G401.6 (cell line): ENCODE data around the gene POU1F1.
A peak's percentile ranks its signal among the peaks of the same experiment; 100 is the strongest.
"Not testable (repeated sequence)": the region's sequence is repeated elsewhere in the genome, so short reads cannot be mapped to it uniquely, and the experiment has no call there.

Experiments used
- FAIRE-seq: peaks from 2 replicates; lab custom pipeline; 2012; peaks lifted over from hg19 to GRCh38; lab: Jason Lieb, UNC

POU1F1 gene, protein sequence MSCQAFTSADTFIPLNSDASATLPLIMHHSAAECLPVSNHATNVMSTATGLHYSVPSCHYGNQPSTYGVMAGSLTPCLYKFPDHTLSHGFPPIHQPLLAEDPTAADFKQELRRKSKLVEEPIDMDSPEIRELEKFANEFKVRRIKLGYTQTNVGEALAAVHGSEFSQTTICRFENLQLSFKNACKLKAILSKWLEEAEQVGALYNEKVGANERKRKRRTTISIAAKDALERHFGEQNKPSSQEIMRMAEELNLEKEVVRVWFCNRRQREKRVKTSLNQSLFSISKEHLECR

DNA sequence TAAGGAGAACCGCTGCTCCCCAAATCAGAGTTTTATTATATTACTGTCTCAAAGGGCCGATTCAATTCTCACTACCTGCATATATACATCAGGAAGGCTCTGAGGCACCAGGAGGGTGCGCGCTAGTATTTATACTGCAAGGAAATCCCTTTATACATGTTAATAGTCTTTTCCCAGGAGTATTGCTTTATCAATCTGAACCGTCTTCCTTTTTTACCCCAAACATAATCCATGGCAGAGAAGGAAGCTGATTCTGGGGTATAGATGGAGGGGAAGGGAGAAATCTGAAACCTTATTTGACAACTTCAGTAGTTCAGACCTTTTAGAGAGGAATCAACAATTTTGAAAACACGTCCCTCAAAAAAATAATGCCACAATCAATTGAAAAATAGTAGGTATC is at the start of gene POU1F1:
POU1F1 (minus strand) TSS at position 101 of the 400 bp plus-strand sequence. CDS start 122 bp downstream, outside the sequence.
- no peak for FAIRE-seq

DNA sequence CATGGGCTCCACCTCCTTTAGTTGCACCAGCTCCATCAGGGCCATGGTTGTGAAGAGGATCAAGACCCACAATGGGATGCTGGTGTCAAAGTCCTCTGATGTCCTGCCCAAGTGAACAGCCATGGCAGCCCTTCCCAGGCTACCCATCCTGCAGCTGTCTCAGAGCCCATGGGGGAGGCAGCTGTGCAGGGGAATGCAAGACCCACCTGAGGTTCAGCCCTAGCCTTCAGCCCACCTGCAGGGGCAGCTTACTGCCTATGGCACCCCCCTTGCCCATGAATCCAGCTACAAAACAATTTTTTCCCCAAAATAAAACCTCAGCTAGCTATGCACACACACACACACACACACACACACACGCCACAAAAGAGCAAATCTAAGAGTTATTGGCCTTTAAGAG is 48.2 kb upstream of the POU1F1 start:
- no peak for FAIRE-seq

DNA sequence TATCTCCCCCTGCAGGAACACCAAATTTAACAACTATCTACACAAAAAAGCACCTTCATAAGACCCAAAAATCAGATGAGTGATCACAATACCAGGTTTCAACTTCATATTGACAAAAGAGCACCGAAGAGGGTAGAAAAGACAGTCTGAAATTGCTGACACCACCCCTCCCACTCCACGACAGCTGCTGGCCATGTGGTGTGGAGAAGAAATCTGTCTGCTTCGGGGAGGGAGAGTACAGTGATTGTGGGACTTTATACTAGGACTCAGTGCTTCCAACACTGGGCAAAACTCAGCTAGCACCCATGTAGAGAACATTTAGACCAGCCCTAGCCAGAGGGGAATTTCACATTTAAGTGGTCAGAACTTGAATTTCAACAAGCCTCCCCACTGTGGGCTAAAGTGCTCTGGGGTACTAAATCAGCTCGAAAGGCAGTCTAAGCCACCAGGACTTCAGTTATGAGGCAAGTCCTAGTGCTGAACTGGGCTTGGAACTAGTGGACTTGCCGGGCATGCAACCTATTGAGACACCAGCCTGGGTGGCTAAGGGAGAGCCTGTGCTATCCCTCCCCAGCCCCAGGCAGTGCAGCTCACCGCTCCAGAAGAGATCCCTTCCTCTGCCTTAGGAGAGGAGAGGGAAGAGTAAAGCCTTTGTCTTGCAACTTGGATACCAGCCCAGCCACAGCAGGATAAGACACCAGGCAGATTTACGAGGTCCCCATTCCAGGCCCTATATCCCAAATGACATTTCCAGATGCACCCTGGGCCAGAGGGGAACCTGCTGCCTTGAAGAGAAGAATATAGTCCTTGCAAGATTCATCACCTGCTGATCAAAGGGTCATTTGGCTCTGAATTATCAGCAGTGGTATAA is 44.6 kb upstream of the POU1F1 start:
- no peak for FAIRE-seq

DNA sequence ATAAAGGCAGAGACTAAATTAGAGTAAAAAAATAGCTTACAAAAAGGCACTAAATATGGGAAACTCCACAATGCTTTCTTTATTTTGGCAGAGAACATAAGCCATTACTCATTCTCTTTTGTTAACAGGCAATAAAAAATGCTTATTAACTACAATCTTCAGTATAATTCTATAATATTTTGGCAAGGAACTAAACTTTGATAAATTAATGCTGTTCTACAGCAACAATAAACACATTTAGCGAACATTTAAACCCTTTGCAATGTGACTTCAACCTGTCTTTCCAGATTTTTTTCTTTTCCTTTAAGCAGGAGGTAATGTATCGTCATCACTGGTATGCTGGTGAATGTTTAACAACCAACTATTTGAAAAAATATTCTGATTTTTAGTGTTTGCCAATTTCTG is 42.2 kb upstream of the POU1F1 start:
- no peak for FAIRE-seq

DNA sequence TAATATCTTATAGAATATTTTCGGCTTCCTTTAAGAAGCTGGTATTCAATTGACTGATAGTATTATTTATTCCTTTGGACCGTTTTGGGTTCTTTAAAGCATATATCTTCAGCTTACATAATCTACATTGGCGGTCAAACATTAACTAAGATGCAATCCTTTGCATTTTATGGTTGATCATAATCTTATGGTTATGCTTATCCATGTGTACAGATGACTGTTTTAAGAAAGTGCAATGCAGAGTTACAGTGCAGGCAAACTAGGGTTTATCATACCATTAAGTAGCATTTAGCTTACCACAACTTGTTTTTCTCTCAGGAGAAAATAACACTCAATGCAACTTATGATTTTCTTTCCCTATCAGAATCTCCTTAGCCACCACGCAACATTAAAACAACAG is 41.4 kb upstream of the POU1F1 start:
- FAIRE-seq = no peak

DNA sequence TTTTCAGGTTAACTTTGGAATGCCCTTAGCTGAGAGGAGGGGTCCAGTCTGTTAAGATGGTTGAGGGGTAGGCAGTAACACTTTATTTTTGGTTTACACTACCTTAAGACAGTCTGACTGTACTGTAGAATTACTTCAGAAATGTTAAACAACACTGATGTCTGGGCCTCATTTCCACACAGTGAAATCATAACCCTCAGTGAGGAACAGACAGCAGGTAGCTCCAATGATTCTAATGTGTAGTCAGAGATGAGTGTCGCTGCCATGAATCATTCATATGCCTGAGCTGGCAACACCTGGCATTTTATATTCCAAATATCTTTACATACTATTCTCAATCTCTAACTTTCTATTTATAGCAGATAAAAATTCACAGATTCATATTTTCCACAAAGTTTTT is 37.3 kb upstream of the POU1F1 start:
- FAIRE-seq = no peak

DNA sequence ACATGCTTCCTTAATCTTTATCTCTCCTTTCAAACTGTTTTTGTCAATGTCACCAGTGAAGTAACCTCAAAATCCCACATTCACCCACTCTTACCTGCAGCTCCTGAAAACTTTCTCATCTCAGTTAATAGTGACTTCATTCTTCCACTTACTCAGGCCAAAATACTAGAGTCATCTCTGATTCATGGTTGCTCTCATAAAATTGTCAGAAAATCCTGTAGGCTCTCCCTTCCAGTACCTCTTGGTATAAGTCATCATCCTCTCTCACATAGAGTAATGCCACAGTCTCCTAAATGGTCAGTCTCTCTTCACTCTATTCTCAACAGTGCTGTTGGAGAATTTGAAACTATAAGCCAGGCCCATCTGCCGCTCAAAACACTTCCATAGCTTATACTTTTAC is 34.9 kb upstream of the POU1F1 start:
- FAIRE-seq = no peak

DNA sequence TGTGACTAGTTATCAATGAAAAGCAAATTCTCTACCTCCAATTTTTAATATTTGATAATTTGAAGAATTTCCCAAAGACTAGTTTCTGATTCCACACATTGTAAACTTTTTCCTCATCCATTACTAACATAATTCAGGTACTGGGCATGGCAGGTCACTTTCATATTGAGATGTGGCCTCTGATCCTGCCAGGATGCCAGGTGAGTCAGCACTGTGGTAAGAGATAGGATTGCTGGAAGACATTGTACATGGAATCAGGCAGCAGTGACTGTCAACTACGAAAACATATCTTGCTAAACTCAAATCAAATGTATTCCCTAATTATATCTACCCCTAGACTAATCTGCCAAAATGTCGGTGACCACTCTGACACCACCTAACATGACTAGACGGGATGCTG is 33.2 kb upstream of the POU1F1 start:
- no peak for FAIRE-seq

DNA sequence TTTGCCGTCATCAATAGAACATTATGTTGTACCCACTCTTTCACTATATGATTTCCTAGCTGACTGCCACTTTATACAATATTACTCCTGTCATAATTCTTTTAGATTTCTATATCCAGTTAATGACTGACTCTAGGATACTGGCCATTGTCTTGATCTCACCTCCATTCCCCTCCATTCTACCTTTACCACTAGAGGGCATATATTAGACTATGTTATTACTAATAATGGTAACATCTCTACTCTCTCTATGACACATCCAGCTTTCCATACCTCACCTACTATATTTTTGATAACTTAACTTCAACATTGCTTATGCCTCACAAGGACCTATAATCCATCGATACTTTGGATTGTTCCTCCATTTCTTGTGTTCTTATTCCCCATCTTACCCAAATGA is 31.4 kb upstream of the POU1F1 start:
- FAIRE-seq = no peak

DNA sequence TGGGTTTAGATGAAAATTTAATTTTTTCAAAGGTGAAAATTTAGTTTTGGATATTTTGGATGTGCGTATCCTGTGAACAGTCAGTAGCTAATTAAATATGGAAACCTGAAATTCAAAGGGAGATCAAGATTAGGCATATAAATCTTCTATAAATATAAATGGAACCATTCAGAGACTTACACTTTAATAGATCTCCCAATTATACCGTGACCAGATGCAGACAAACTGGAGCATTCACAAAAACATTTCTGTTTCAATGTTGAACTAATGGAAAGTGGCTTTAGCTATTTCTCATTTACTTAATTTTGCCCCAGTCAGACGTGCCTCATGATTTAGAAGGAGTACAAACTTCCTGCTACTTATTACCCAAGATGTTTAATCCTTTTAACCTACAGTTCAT is 29.1 kb upstream of the POU1F1 start:
- no peak for FAIRE-seq

DNA sequence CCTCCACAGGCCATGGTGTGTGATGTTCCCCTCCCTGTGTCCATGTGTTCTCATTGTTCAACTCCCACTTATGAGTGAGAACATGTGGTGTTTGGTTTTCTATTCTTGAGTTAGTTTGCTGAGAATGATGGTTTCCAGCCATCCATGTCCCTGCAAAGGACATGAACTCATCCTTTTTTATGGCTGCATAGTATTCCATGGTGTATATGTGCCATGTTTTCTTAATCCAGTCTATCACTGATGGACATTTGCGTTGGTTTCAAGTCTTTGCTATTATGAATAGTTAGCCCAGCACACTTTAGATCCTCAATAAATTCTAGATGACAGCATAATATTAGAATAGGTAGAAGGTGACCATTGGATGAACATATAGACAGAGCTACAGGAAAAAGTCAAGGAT is 28.6 kb upstream of the POU1F1 start:
- FAIRE-seq = not testable (repeated sequence)

DNA sequence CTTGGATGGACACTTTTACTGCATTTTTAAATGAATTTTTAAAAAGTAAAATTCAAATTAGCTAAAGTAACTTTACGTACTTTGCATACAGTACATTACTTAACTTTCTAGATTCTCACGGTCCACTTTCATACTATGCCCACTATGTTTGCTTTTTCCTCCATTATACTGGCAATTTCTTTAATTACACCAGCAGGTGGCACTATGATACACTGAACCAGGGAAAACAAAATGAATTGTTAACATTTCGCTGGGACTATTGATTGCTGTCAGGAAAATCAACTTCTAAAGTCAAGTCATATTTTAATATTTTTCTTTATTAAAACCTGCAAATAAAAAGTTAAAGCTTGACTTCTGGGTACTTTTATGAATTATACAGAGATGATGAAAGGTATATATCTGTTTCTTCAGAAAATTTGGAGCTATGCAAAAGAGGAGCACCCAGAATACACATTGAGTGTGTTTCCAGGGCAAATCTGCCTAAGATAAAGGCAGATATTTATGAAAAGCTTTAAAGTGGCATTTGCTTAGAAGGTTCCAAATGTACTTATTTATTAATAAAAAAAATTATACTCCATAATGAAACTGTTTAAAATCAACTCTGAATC is 21.8 kb upstream of the POU1F1 start:
- FAIRE-seq = peak; percentile 94

DNA sequence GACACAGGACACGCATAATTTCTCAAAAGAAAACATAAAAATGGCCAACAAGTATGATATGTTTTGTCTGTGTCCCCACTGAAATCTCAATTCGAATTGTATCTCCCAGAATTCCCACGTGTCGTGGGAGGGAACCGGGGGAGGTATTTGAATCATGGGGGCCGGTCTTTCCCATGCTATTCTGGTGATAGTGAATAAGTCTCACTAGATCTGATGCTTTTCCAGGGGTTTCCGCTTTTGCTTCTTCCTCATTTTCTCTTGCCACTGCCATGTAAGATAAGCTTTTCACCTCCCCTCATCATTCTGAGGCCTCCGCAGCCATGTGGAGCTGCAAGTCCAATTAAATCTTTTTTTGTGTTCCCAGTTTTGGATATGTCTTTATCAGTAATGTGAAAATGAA is 12.1 kb upstream of the POU1F1 start:
- FAIRE-seq = no peak

DNA sequence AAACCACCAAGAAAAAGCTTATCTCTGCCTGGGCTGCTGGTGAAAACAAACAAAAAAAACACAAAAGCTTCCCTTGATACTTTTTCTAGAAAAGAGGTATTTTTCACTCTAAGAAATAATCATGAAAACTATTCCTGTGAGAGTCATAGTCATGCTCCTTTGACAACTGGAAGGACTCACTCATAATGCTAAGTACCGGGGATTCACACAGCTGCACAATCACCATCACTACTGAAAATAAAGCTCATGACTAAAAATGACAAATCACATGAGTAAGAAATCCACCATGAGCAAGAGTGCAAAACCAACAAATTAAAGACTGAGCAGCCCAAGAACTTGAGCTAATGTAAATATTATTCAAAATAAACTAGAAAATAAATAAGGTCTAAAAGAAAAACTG is 10.6 kb upstream of the POU1F1 start:
- no peak for FAIRE-seq

DNA sequence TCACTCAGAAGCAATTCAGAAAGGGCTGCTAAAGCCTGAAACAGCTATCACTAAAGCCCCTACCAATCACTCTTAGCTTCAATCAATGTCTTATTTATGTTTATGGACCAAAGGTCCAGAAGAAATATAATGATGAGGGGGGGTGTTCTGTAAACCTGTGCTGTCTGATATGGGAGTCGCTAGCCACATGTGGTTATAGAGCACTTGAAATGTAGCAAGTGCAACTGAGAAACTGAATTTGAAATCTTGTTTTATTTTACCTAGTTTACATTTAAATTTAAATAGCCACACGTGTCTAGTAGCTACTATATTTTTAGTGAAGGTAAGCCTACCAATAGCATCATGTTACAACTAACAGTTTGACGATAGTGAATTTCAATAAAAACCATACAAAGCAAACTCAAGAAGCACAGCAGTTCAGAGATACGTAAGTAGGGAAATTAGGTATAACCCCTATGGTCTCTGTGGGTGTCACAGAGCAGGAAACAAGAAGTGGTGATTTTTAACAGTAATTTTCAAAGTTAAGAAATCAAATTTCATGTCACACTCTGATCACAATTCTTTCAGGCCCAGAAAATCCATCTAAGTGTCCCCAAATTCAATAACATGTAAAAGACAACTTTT is 3.6 kb downstream of the POU1F1 start:
- FAIRE-seq = no peak

DNA sequence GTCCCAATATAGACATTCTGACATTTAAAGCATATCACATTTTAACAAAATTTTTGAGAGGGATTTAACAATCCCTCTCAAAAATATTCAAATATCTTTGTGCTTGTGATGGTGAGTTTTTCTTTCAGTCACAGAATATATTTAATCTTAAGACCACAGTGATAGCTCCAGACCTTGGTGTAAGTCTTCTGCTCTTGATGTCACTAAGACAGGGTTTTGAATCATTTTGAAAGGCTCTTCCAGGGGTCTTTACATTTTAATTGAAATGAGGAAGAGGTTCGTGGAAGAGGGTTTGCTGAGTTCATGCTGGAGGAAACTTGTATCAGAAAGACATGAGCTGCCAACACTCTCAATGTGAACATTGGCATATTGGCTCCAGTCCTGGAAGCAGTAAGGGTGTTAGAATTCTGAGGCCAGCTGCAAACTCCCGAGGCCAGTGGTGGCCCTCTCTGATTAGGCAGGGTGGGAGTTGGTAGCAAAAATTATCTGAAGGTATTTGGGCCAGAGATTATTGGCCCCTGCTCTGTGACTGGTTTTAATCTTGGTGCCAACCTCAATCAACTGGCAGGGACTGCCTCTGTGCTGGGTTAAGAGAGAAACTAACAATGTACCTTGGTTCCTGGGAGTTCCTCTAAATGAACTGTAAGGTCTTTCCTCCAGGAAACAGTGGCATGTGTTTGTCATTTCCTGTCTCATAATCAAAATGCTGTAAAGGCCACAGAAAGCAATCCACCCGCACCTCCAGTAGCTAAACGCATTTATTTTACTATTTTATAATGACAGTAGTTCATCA is 5.3 kb downstream of the POU1F1 start:
- no peak for FAIRE-seq

DNA sequence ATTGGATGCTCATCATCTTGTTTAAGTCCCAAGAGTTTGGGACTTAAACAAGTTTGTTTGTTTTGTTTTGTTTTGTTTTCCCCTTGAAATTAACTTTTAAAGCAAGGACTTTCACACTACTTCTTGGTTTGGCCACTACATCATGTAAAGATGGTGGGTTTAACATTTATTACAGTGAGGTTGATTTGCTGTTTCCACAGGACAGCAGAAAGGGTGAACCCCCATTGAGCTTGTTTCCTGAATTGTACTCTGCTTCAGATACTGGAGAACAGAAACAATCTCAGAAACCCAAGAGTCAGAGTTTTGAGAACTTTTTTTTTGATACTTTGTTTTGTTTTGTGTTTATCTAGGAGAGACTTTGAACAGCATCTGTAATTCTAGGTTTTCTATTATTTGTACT is 6.7 kb downstream of the POU1F1 start:
- FAIRE-seq = no peak

DNA sequence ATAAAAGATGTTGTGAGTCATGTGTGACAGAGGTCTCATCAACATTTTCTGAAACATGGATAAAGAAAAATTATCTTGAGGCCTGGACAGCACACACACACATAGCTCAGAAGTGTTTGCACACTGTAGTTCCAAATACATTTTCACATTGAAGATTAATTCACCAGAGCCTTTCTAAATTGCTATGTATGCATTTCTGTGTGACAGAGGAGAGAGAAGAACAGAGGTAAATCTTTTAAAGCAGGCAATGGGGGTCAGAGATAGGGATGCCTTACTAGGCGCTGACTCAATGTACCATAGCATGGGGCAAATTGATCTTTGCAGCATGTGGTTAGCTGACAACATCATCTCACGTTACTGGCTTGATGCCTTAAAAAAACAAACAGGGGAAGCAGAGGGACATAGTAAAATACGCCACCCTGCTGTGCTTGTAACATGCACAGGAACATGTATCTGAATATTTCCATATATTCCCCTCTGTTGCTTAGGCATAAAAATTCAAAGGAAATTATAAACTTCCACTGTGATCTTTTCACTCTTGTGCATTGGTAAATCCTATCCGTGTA is 7.7 kb downstream of the POU1F1 start:
- FAIRE-seq = no peak

DNA sequence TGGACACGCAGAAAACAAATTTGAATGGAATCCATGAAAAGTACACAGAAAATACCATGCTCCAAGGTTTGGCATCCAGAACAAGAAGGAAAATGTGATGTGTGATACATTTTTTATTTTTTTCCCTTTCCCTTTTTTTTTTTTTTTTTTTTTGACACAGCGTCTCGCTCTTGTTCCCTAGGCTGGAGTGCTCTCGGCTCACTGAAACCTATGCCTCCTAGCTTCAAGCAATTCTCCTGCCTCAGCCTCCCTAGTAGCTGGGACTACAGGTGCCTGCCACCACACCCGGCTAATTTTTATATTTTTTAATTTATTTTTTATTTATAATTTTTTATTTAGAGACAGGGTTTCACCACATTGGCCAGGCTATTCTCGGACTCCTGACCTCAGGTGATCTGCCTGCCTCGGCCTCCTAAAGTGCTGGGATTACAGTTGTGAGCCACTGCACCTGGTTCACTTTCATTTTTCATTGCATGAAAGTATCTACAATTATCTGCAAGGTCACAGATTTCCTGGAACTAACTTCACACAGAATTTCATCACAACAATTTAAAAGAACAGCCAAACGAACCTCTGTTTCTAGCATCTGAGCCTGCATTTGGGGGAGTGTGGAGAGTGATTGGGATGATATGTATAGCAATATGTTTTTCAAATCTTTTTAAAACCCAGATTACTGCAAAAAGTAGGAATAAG is 8.3 kb downstream of the POU1F1 start:
- no peak for FAIRE-seq

DNA sequence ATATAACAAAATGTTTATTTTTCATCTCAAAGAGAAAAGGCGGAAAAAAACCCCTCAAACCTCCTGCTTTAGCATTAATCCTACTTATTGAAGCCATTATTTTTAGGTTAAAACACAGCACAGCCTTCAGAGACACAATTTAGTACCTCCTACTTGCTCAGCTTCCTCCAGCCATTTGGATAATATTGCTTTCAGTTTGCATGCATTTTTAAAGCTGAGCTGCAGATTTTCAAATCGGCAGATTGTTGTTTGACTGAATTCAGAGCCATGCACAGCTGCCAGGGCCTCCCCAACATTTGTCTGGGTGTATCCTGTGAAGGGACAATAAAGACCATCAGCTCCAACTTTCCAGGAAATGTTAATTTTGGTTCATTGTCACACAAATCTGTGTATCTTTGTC is 14.5 kb downstream of the POU1F1 start:
- FAIRE-seq = no peak

DNA sequence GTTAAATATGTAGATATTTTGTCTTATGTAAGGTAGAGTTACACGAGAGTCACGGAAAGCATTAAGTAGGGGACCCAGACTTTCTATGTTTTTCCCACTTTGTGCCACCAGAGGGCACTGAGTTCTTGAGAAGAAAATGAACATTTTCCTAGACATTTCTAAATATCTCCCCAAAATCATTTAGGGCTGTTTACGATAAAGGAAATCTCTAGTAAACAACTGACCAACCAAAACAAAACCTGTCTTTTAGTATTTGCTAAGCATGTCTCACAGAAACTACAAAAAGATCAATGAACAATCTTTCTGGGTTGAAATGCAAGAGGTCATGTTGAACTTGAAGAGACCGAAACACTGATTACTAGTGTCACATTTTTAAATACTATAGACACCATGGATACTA is 16.1 kb downstream of the POU1F1 start:
- FAIRE-seq = peak; percentile 94
